ENCODE measurements around the gene LRP8. TPM values are rescaled to one million over a fixed set of nuclear protein-coding genes. Genes with fewer than 3 reads are reported as not detected.

LRP8 gene
- 15.8 TPM for total RNA-seq (ENCODE audit: unreplicated experiment)
- long read RNA-seq, partial matches to known transcripts, result 1 of 1 reads
- long read RNA-seq, other reads (novel, unspliced or antisense), result 0 of 1 reads

- DNase-seq (ENCODE audit: low spot score), result peak; percentile 66
- no peak for TF ChIP-seq CTCF (IDR thresholded peaks at IDR 0.05; ENCODE audit: unreplicated experiment)
- Mint-ChIP-seq H3K27me3 (ENCODE audit: unreplicated experiment) (peaks cover 8% of the 10 kb centered on the region), H3K9me3 (ENCODE audit: unreplicated experiment) (no peaks in the 10 kb centered on the region), H3K4me3 (ENCODE audit: unreplicated experiment) (peak within 1 kb of the TSS; percentile 93), H3K4me1 (ENCODE audit: unreplicated experiment) (peaks cover 16% of the 10 kb centered on the region), H3K27ac (ENCODE audit: unreplicated experiment) (no peak within 1 kb of the TSS), H3K36me3 (ENCODE audit: low read depth, unreplicated experiment) (peaks cover 4% of the 10 kb centered on the region)
These were observed at the start of gene LRP8 for GRCh38 chr1:53328009-53328461. TSS of gene LRP8 (minus strand) at chr1:53328070. CDS start at chr1:53327912, 158 bp downstream.

GRCh38 chr1:53377438-53377841, 49.6 kb upstream of the LRP8 start:
- no peaks in the 10 kb centered on the region for H3K36me3 Mint-ChIP-seq (ENCODE audit: low read depth, unreplicated experiment)
- no peak overlapping the region for H3K27ac Mint-ChIP-seq (ENCODE audit: unreplicated experiment)
- no peak for DNase-seq (ENCODE audit: low spot score)
- no peak for TF ChIP-seq CTCF (IDR thresholded peaks at IDR 0.05; ENCODE audit: unreplicated experiment)
- H3K4me1 Mint-ChIP-seq (ENCODE audit: unreplicated experiment), result peaks cover 22% of the 10 kb centered on the region
- H3K9me3 Mint-ChIP-seq (ENCODE audit: unreplicated experiment), result no peaks in the 10 kb centered on the region
- H3K27me3 Mint-ChIP-seq (ENCODE audit: unreplicated experiment), result no peaks in the 10 kb centered on the region
- H3K4me3 Mint-ChIP-seq (ENCODE audit: unreplicated experiment), result no peak overlapping the region

DNA sequence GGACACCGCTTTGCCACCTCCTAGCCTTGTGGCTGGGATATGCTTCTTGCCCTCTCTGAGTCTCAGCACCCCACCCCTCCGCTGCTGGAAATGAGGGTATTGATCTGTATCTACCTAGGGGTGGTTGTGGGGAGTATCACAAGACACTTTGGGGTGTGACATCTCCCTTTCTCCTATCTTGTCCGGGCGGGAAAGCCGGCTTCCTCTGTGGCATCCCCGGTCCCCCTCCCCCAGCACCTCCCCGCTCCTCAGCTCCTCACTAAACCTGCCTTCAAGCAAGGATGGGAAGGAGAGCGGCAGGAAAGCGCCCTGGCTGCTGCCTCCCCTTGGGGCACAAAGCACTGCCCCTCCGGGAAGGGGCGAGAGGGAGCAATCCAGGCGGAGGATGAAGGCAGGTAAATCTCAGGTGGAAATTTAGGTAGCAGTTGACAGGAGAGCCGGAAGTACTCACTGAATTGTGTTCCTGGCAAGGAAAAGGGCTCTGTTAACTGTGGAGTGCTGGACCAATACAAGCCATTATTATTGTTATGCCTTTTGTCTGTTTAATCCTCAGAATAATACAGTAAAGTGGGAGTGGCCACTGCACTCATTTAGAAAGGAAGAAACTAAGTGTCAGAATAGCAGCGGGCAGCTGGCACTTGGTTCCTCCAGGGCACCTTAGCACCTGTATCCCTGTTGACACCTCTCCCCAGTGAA, 49.0 kb upstream of the LRP8 start:
- Mint-ChIP-seq H3K4me1 (ENCODE audit: unreplicated experiment) (peaks cover 22% of the 10 kb centered on the region), H3K27me3 (ENCODE audit: unreplicated experiment) (no peaks in the 10 kb centered on the region), H3K4me3 (ENCODE audit: unreplicated experiment) (no peak overlapping the region), H3K36me3 (ENCODE audit: low read depth, unreplicated experiment) (no peaks in the 10 kb centered on the region), H3K9me3 (ENCODE audit: unreplicated experiment) (no peaks in the 10 kb centered on the region), H3K27ac (ENCODE audit: unreplicated experiment) (no peak overlapping the region)
- TF ChIP-seq CTCF (IDR thresholded peaks at IDR 0.05; ENCODE audit: unreplicated experiment), result no peak
- no peak for DNase-seq (ENCODE audit: low spot score)

GRCh38 chr1:53376041-53376461, 48.2 kb upstream of the LRP8 start:
- DNase-seq (ENCODE audit: low spot score), result no peak
- no peak for TF ChIP-seq CTCF (IDR thresholded peaks at IDR 0.05; ENCODE audit: unreplicated experiment)
- Mint-ChIP-seq H3K27me3 (ENCODE audit: unreplicated experiment) (no peaks in the 10 kb centered on the region), H3K4me1 (ENCODE audit: unreplicated experiment) (peaks cover 22% of the 10 kb centered on the region), H3K4me3 (ENCODE audit: unreplicated experiment) (no peak overlapping the region), H3K27ac (ENCODE audit: unreplicated experiment) (no peak overlapping the region), H3K36me3 (ENCODE audit: low read depth, unreplicated experiment) (no peaks in the 10 kb centered on the region), H3K9me3 (ENCODE audit: unreplicated experiment) (no peaks in the 10 kb centered on the region)

DNA sequence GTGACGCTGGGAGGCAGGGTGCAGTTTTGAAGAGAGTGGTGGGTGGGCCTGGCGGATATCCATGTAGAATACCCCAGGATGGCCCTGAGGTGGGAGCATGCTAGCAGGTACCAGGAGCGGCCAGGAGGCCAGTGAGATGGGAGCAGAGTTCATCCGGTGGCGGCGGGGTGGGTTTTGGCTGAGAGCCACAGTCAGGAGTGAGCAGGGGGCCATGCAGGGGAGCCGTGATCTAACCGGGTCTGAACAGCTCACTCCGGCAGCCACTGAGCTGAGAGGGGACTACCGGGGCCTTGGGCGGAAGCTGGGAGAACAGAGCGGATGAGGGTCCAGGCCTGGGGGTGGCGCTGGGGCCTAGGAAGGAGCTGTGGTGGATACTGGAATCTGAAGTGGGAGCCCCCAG, 47.6 kb upstream of the LRP8 start:
- H3K36me3 Mint-ChIP-seq (ENCODE audit: low read depth, unreplicated experiment), result no peaks in the 10 kb centered on the region
- H3K27ac Mint-ChIP-seq (ENCODE audit: unreplicated experiment), result no peak overlapping the region
- no peak for TF ChIP-seq CTCF (IDR thresholded peaks at IDR 0.05; ENCODE audit: unreplicated experiment)
- no peaks in the 10 kb centered on the region for H3K27me3 Mint-ChIP-seq (ENCODE audit: unreplicated experiment)
- peaks cover 22% of the 10 kb centered on the region for H3K4me1 Mint-ChIP-seq (ENCODE audit: unreplicated experiment)
- DNase-seq (ENCODE audit: low spot score), result no peak
- no peaks in the 10 kb centered on the region for H3K9me3 Mint-ChIP-seq (ENCODE audit: unreplicated experiment)
- no peak overlapping the region for H3K4me3 Mint-ChIP-seq (ENCODE audit: unreplicated experiment)

All from endothelial cell (in vitro differentiated cells).